SK-N-SH (cell line): Measurements from ENCODE around the gene FKBP4. TPM values are rescaled to one million over a fixed set of nuclear protein-coding genes. Genes with fewer than 3 reads are reported as not detected.

Experiments
- CTCF ChIA-PET: fragments of 300-600, 350-600 bp; formaldehyde crosslinking; extraction: SDS; loops from one replicate; lab custom pipeline; 2021; lab: Yijun Ruan, JAX
- POLR2A ChIA-PET: fragments of 350-600 bp; sonication (Branson Sonifier 250); formaldehyde crosslinking; extraction: SDS; loops from one replicate; lab custom pipeline; 2020; ENCODE audit warnings: antibody characterized with exemption, inconsistent platforms; lab: Yijun Ruan, JAX
- DNase-seq: peaks from one replicate; pipeline ENCODE4 v3.0.0; 2012
- H2AFZ ChIP-seq: fragments of 200-600 bp; sonication (generic); 2 replicates; pipeline ENCODE4 v1.8.1; 2016; ENCODE audit warnings: antibody characterized with exemption, mild to moderate bottlenecking, low read depth
- H3F3A ChIP-seq: fragments of 200-600 bp; sonication (generic); replicated peaks from 2 replicates; pipeline ENCODE3; 2016; ENCODE audit warnings: antibody characterized with exemption, mild to moderate bottlenecking; ENCODE audit not compliant: insufficient read depth
- H3K27ac ChIP-seq, 2 experiments: fragments of 200-500 bp in 1 of 2; fragments of 200-600 bp in 1 of 2; sonication (Bioruptor generic) in 1 of 2; sonication (generic), shearing (Covaris generic) in 1 of 2; 2 replicates each; pipeline versions ENCODE4 v1.5.1 to v1.6.1; 2014 to 2016; ENCODE audit warnings: low read depth in 2 of 2, inconsistent platforms in 1 of 2, low read length in 1 of 2, mild to moderate bottlenecking in 1 of 2, mixed read lengths in 1 of 2
- H3K27me3 ChIP-seq: fragments of 200-600 bp; sonication (generic), shearing (Covaris generic); 2 replicates; pipeline ENCODE4 v1.6.1; 2016; ENCODE audit warnings: mixed run types; ENCODE audit not compliant: insufficient read depth
- H3K36me3 ChIP-seq, 2 experiments: fragments of 200-500 bp in 1 of 2; fragments of 200-600 bp in 1 of 2; sonication (Bioruptor generic) in 1 of 2; sonication (generic) in 1 of 2; replicated peaks in 1 of 2; 2 replicates each; pipeline versions ENCODE3 to v1.5.1; 2014 to 2016; ENCODE audit warnings: low read length in 1 of 2, mild to moderate bottlenecking in 1 of 2; ENCODE audit not compliant: insufficient read depth in 2 of 2, control insufficient read depth in 1 of 2
- H3K4me1 ChIP-seq, 2 experiments: fragments of 200-500 bp in 1 of 2; fragments of 200-600 bp in 1 of 2; sonication (Bioruptor generic) in 1 of 2; sonication (generic), shearing (Covaris generic) in 1 of 2; 2 replicates each; pipeline versions ENCODE4 v1.5.1 to v1.6.1; 2014 to 2016; ENCODE audit warnings: low read depth in 1 of 2, low read length in 1 of 2, mixed run types in 1 of 2; ENCODE audit not compliant: insufficient read depth in 2 of 2, control insufficient read depth in 1 of 2
- H3K4me2 ChIP-seq: fragments of 200-600 bp; sonication (generic), shearing (Covaris generic); 2 replicates; pipeline ENCODE4 v1.6.1; 2017; ENCODE audit warnings: mixed run types
- H3K4me3 ChIP-seq, 2 experiments: fragments of 200-500 bp in 1 of 2; fragments of 200-600 bp in 1 of 2; sonication (Bioruptor generic) in 1 of 2; sonication (generic), shearing (Covaris generic) in 1 of 2; 2 replicates each; pipeline versions ENCODE4 v1.5.1 to v1.8.1; 2014 to 2016; ENCODE audit warnings: low read depth in 2 of 2, inconsistent platforms in 1 of 2, low read length in 1 of 2, mild to moderate bottlenecking in 1 of 2, mixed read lengths in 1 of 2, moderate library complexity in 1 of 2
- H3K79me2 ChIP-seq: fragments of 200-600 bp; sonication (generic); 2 replicates; pipeline ENCODE4 v1.8.1; 2017; ENCODE audit warnings: mild to moderate bottlenecking; ENCODE audit not compliant: insufficient read depth
- H3K9ac ChIP-seq: fragments of 200-600 bp; sonication (generic); 2 replicates; pipeline ENCODE4 v1.6.1; 2017; ENCODE audit warnings: mixed run types
- H3K9me2 ChIP-seq: fragments of 200-600 bp; sonication (generic); 2 replicates; pipeline ENCODE4 v1.6.1; 2017; ENCODE audit warnings: mixed run types
- H3K9me3 ChIP-seq: fragments of 200-600 bp; sonication (generic); 2 replicates; pipeline ENCODE4 v1.6.1; 2017; ENCODE audit warnings: mixed run types, mild to moderate bottlenecking, moderate library complexity
- H4K20me1 ChIP-seq: fragments of 200-600 bp; sonication (generic); 2 replicates; pipeline ENCODE4 v1.6.1; 2017; ENCODE audit warnings: mild to moderate bottlenecking, mixed run types; ENCODE audit not compliant: insufficient read depth
- ELF1 ChIP-seq: IDR thresholded peaks from 2 replicates; pipeline ENCODE4 v1.4.0; 2012
- FOSL2 ChIP-seq: IDR thresholded peaks from 2 replicates; pipeline ENCODE4 v1.4.0; 2012; ENCODE audit warnings: low read depth, mild to moderate bottlenecking, moderate library complexity, borderline replicate concordance
- GATA2 ChIP-seq: sonication (generic); formaldehyde crosslinking; IDR thresholded peaks from 2 replicates; pipeline ENCODE4 v1.5.0; 2020; ENCODE audit warnings: mild to moderate bottlenecking, missing genetic modification reagents
- IRF3 ChIP-seq: fragments of 150-350 bp; IDR thresholded peaks from 2 replicates; pipeline ENCODE4 v1.6.1; 2016; ENCODE audit warnings: mild to moderate bottlenecking, low read depth, low read length
- JUND ChIP-seq: IDR thresholded peaks from 2 replicates; pipeline ENCODE4 v1.4.0; 2012
- RAD21 ChIP-seq: IDR thresholded peaks from 2 replicates; pipeline ENCODE4 v1.6.1; 2012; ENCODE audit warnings: mild to moderate bottlenecking, low read length
- RFX5 ChIP-seq: IDR thresholded peaks from 2 replicates; pipeline ENCODE4 v1.6.1; 2012; ENCODE audit warnings: mild to moderate bottlenecking, improper control_type of control experiment, low read length
- SIN3A ChIP-seq: IDR thresholded peaks from 2 replicates; pipeline ENCODE4 v1.6.1; 2012; ENCODE audit warnings: low read depth, mild to moderate bottlenecking, low read length, moderate library complexity, borderline replicate concordance
- SMC3 ChIP-seq: IDR thresholded peaks from 2 replicates; pipeline ENCODE4 v1.6.1; 2012; ENCODE audit warnings: low read depth, low read length, improper control_type of control experiment
- TCF12 ChIP-seq: IDR thresholded peaks from 2 replicates; pipeline ENCODE4 v1.4.0; 2012
- TEAD4 ChIP-seq: IDR thresholded peaks from 2 replicates; pipeline ENCODE4 v1.4.0; 2012; ENCODE audit warnings: mild to moderate bottlenecking, borderline replicate concordance; ENCODE audit not compliant: insufficient read depth
- USF1 ChIP-seq: IDR thresholded peaks from 2 replicates; pipeline ENCODE4 v1.4.0; 2012; ENCODE audit warnings: low read depth, borderline replicate concordance
- ZBTB33 ChIP-seq: IDR thresholded peaks from 2 replicates; pipeline ENCODE4 v1.4.0; 2012; ENCODE audit warnings: low read depth, borderline replicate concordance
- WGBS: methylation state at CpG from one replicate; pipeline ENCODE4 v1.1.6; 2017; ENCODE audit warnings: low lambda C conversion rate; 5-methylcytosine and 5-hydroxymethylcytosine counted together
- polyA plus RNA-seq, 3 experiments: library from polyadenylated mRNA; depleted of rRNA; stranded (reverse); fragments of >200 nt; gene quantifications; 2 replicates each; pipeline ENCODE4 v1.2.3, GENCODE V29; 2012

FKBP4 gene
- polyA plus RNA-seq, 1 of the 3 experiments (the other 2 are of a cell fraction) = 53.2 TPM

- Histone ChIP-seq H3F3A (no peaks in the 10 kb centered on the region), H4K20me1 (no peaks in the 10 kb centered on the region), H3K36me3 (no peaks in the 10 kb centered on the region), H3K79me2 (no peaks in the 10 kb centered on the region), H3K27ac (no peak overlapping the region), H3K4me2 (no peak overlapping the region), H3K27me3 (no peaks in the 10 kb centered on the region), H3K9me3 (no peaks in the 10 kb centered on the region), H2AFZ (no peak overlapping the region), H3K9me2 (no peaks in the 10 kb centered on the region), H3K4me3 (no peak overlapping the region), H3K4me1 (peaks cover 4 to 21% of the 10 kb centered on the region in 2 experiments; a peak in 3 of 4 replicates), H3K9ac (no peak overlapping the region)
- CTCF ChIA-PET = interaction anchor here (1.0 to 3.4 kb wide), 3 partner anchors 23 to 205 kb away, joined by 3 to 14 read pairs (median 8); partner anchors contain the start of gene ITFG2
- WGBS = 93% methylated on average over 8 of the region's 8 CpGs
- TF ChIP-seq USF1 (no peak), JUND (no peak), ZBTB33 (no peak), ELF1 (no peak), SIN3A (no peak), RAD21 (no peak), SMC3 (no peak), FOSL2 (no peak)
- DNase-seq = no peak
- POLR2A ChIA-PET = no interaction called here
Observed at GRCh38 chr12:2836574-2836973, 41.8 kb downstream of the FKBP4 start.

GRCh38 chr12:2841056-2841650 is 46.4 kb downstream of the FKBP4 start:
- no peaks in the 10 kb centered on the region for H3F3A ChIP-seq
- H4K20me1 ChIP-seq = no peaks in the 10 kb centered on the region
- ChIA-PET POLR2A (no interaction called here), CTCF (interaction anchor here (2.6 kb wide), 1 partner anchor 12 kb away, joined by 10 read pairs; no protein-coding TSS in a partner anchor)
- no peak overlapping the region for H3K4me2 ChIP-seq
- no peak for TF ChIP-seq ZBTB33
- no peak for TF ChIP-seq RFX5
- TF ChIP-seq USF1 = no peak
- no peak for TF ChIP-seq TEAD4
- no peak for TF ChIP-seq TCF12
- TF ChIP-seq IRF3 = no peak; the same call in 1 of the 2 replicates
- TF ChIP-seq GATA2 = no peak
- no peak overlapping the region for H3K4me3 ChIP-seq
- no peak overlapping the region for H2AFZ ChIP-seq
- peaks cover 0 to 8% of the 10 kb centered on the region in 2 experiments; a peak in 1 of 4 replicates for H3K4me1 ChIP-seq
- no peaks in the 10 kb centered on the region for H3K9me3 ChIP-seq
- no peaks in the 10 kb centered on the region for H3K9me2 ChIP-seq
- DNase-seq = peak; percentile 84
- no peaks in the 10 kb centered on the region for H3K36me3 ChIP-seq
- no peaks in the 10 kb centered on the region for H3K79me2 ChIP-seq
- WGBS = 63% methylated on average over 9 of the region's 9 CpGs
- H3K27me3 ChIP-seq = no peaks in the 10 kb centered on the region
- peak overlapping the region in 1 of 2 experiments; percentile 39; a peak in 2 of 4 replicates for H3K27ac ChIP-seq
- H3K9ac ChIP-seq = no peak overlapping the region
